HG03039 (cell line): ENCODE measurements around the gene C12orf57.

Experiments used
- ATAC-seq: cut with Tn5 transposase; IDR thresholded peaks from one replicate; pipeline ENCODE4 v1.9.1; 2021; ENCODE audit warnings: mild to moderate bottlenecking, moderate library complexity; ENCODE audit not compliant: unreplicated experiment

Gene C12orf57

GRCh38 chr12:6917491-6918231 is 26.2 kb upstream of the C12orf57 start:
- ATAC-seq, result no peak

GRCh38 chr12:6919588-6919987 is 24.2 kb upstream of the C12orf57 start:
- no peak for ATAC-seq

GRCh38 chr12:6921539-6921938 is 22.3 kb upstream of the C12orf57 start:
- no peak for ATAC-seq

- no peak for ATAC-seq
These were observed 21.6 kb upstream of the C12orf57 start for GRCh38 chr12:6921996-6922946.

- ATAC-seq, result no peak
These were observed 20.7 kb upstream of the C12orf57 start for GRCh38 chr12:6923003-6923732.

GRCh38 chr12:6923851-6924250 is 20.0 kb upstream of the C12orf57 start:
- ATAC-seq, result no peak

- no peak for ATAC-seq
These were observed 18.6 kb upstream of the C12orf57 start for GRCh38 chr12:6925239-6925539.

- ATAC-seq, result no peak
These were observed 18.1 kb upstream of the C12orf57 start for GRCh38 chr12:6925540-6926279.

- no peak for ATAC-seq
These were observed 16.3 kb upstream of the C12orf57 start, which contains the start of gene ATN1 for GRCh38 chr12:6927379-6928021. ATN1 (plus strand) TSS chr12:6927959; CDS start chr12:6934002, 6,043 bp downstream.

GRCh38 chr12:6928022-6928702 is 15.7 kb upstream of the C12orf57 start:
- ATAC-seq, result no peak

- ATAC-seq, result no peak
These were observed 15.0 kb upstream of the C12orf57 start for GRCh38 chr12:6928703-6929407.

GRCh38 chr12:6929466-6930452 is 14.1 kb upstream of the C12orf57 start:
- ATAC-seq, result no peak

- no peak for ATAC-seq
These were observed 11.1 kb upstream of the C12orf57 start for GRCh38 chr12:6932766-6933165.

GRCh38 chr12:6934110-6934509 is 9.7 kb upstream of the C12orf57 start:
- no peak for ATAC-seq

GRCh38 chr12:6935371-6936193 is 8.2 kb upstream of the C12orf57 start:
- ATAC-seq, result no peak

- ATAC-seq, result no peak
These were observed 7.6 kb upstream of the C12orf57 start for GRCh38 chr12:6936194-6936635.
